Endothelial cell (in vitro differentiated cells): ENCODE data around the gene KDM2A. TPM values are rescaled to one million over a fixed set of nuclear protein-coding genes. Genes with fewer than 3 reads are reported as not detected.

Experiments used
- DNase-seq: peaks from one replicate; pipeline ENCODE4 v3.0.0; 2021; ENCODE audit warnings: low spot score
- H3K27ac Mint-ChIP-seq: one replicate; pipeline ENCODE4 v1.8.0; 2021; ENCODE audit warnings: mixed read lengths, inconsistent platforms; ENCODE audit not compliant: unreplicated experiment
- H3K27me3 Mint-ChIP-seq: one replicate; pipeline ENCODE4 v1.8.0; 2021; ENCODE audit warnings: mild to moderate bottlenecking, moderate library complexity, mixed read lengths, inconsistent platforms; ENCODE audit not compliant: unreplicated experiment
- H3K36me3 Mint-ChIP-seq: one replicate; pipeline ENCODE4 v1.8.0; 2021; ENCODE audit warnings: mild to moderate bottlenecking, low read depth, mixed read lengths, inconsistent platforms; ENCODE audit not compliant: unreplicated experiment
- H3K4me1 Mint-ChIP-seq: one replicate; pipeline ENCODE4 v1.8.0; 2021; ENCODE audit warnings: mild to moderate bottlenecking, mixed read lengths, inconsistent platforms; ENCODE audit not compliant: unreplicated experiment
- H3K4me3 Mint-ChIP-seq: one replicate; pipeline ENCODE4 v1.8.0; 2021; ENCODE audit warnings: mild to moderate bottlenecking, mixed read lengths, inconsistent platforms; ENCODE audit not compliant: unreplicated experiment
- H3K9me3 Mint-ChIP-seq: one replicate; pipeline ENCODE4 v1.8.0; 2021; ENCODE audit warnings: mixed read lengths, inconsistent platforms; ENCODE audit not compliant: unreplicated experiment
- total RNA-seq: library from RNA; stranded (reverse); fragmentation: NEBNext Ultra II Directional; extraction: Animal tissue kit (Norgen Biotek cat#: 25700); gene quantifications from one replicate; pipeline ENCODE4 v1.2.1, GENCODE V29; 2021; ENCODE audit not compliant: unreplicated experiment
- TF ChIP-seq, protein P1 (sequence below): fragments of 200-600 bp; sonication (generic); IDR thresholded peaks from one replicate; pipeline ENCODE4 v1.5.0; 2021; ENCODE audit warnings: antibody characterized with exemption; ENCODE audit not compliant: unreplicated experiment

The KDM2A gene
- total RNA-seq, 1 donor from 2014 or later: 76.9 TPM

DNA sequence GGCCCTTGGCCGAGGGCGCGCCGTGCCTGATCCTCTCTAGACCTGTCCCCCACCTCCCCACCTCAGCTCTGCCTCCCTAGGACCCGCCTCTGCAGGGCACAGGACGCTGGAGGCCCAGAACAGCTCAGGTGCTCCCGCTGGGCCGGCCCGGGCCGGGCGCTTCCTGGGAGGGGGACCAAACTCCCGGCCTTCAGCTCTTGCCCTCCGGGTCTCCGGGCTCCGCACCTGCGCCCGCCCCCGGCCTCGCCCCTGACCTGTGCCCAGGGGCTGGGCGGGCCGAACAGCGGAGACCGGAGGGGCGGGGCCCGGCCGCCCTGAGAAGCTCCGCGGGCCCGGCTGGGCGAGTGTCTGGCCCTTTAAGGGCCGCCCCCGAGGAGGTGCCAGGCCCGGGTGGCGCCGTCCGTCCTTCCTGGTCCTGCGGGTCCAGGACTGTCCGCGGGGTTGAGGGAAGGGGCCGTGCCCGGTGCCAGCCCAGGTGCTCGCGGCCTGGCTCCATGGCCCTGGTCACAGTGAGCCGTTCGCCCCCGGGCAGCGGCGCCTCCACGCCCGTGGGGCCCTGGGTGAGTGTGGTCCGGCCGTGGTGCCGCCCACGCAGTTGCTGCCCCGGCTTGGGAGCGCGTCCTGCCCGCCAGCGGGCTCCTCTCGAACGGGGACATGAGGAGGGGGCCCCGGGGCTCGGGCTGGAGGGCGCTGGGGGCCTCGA lies 184.2 kb downstream of the KDM2A start, which contains the start of gene SSH3:
Gene SSH3, plus strand, starts transcription at position 399 of the 703 bp plus-strand sequence. Its CDS starts 96 bp downstream, at position 495.
- Mint-ChIP-seq H3K9me3 (no peaks in the 10 kb centered on the region), H3K27me3 (peaks cover 24% of the 10 kb centered on the region), H3K4me1 (peaks cover 7% of the 10 kb centered on the region), H3K4me3 (peak within 1 kb of the TSS; percentile 37), H3K27ac (no peak within 1 kb of the TSS), H3K36me3 (peaks cover 5% of the 10 kb centered on the region)
- TF ChIP-seq, protein P1, sequence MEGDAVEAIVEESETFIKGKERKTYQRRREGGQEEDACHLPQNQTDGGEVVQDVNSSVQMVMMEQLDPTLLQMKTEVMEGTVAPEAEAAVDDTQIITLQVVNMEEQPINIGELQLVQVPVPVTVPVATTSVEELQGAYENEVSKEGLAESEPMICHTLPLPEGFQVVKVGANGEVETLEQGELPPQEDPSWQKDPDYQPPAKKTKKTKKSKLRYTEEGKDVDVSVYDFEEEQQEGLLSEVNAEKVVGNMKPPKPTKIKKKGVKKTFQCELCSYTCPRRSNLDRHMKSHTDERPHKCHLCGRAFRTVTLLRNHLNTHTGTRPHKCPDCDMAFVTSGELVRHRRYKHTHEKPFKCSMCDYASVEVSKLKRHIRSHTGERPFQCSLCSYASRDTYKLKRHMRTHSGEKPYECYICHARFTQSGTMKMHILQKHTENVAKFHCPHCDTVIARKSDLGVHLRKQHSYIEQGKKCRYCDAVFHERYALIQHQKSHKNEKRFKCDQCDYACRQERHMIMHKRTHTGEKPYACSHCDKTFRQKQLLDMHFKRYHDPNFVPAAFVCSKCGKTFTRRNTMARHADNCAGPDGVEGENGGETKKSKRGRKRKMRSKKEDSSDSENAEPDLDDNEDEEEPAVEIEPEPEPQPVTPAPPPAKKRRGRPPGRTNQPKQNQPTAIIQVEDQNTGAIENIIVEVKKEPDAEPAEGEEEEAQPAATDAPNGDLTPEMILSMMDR: no peak
- DNase-seq: peak; percentile 49

DNA sequence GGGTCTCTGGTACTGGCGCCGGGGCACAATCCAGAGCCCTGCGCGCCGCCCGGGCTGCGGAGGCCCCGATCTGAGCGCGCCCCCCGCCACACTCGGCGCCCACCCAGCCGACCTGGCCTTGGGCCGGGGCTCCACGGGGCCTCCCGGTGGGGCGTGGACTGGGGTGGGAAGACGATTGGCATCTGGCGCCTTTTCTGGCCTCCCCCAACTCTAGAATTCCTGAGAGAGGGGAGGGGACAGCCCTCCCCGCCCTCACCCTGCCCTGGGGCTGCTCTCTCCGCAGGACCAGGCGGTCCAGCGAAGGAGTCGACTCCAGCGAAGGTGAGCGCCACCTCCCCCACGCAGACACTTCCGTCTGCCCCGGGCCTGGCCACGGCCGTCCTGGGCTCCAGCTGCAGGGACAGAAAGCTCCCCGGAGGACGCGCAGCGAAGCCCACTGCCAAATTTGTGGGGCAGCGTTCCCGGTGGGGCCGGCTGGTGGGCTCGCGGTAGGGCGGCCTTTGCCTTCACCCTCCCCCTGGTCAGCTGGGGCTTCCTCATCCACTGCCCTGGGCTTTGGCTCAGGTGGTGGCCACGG lies 184.9 kb downstream of the KDM2A start:
- Mint-ChIP-seq H3K27me3 (peaks cover 21% of the 10 kb centered on the region), H3K4me1 (peaks cover 7% of the 10 kb centered on the region), H3K4me3 (no peak overlapping the region), H3K36me3 (no peaks in the 10 kb centered on the region), H3K9me3 (no peaks in the 10 kb centered on the region), H3K27ac (no peak overlapping the region)
- DNase-seq: no peak
- TF ChIP-seq, protein P1: no peak

DNA sequence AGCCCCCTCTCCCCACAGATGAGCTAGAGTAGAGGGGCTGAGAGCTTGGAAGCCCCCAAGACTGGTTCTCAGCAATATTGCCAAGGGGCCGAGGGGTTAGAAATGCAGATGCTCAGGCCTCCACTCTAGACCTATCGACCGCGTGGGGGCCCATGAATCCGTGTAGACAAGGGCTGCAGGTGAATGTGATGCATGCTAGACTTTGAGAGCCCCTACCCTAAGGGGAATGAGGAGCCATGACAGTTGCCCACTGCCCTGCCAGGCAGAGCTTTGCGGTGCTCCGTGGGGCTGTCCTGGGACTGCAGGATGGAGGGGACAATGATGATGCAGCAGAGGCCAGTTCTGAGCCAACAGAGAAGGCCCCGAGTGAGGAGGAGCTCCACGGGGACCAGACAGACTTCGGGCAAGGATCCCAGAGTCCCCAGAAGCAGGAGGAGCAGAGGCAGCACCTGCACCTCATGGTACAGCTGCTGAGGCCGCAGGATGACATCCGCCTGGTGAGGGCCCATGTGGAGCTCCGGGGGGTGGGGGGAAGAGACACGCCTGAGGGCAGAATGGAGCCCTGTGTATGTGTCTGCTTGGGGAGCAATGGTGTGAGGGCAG lies 185.5 kb downstream of the KDM2A start:
- no peak overlapping the region for H3K4me3 Mint-ChIP-seq
- H3K27me3 Mint-ChIP-seq: peaks cover 21% of the 10 kb centered on the region
- no peak for DNase-seq
- H3K4me1 Mint-ChIP-seq: peaks cover 7% of the 10 kb centered on the region
- H3K36me3 Mint-ChIP-seq: no peaks in the 10 kb centered on the region
- TF ChIP-seq, protein P1: no peak
- H3K27ac Mint-ChIP-seq: no peak overlapping the region
- no peaks in the 10 kb centered on the region for H3K9me3 Mint-ChIP-seq

DNA sequence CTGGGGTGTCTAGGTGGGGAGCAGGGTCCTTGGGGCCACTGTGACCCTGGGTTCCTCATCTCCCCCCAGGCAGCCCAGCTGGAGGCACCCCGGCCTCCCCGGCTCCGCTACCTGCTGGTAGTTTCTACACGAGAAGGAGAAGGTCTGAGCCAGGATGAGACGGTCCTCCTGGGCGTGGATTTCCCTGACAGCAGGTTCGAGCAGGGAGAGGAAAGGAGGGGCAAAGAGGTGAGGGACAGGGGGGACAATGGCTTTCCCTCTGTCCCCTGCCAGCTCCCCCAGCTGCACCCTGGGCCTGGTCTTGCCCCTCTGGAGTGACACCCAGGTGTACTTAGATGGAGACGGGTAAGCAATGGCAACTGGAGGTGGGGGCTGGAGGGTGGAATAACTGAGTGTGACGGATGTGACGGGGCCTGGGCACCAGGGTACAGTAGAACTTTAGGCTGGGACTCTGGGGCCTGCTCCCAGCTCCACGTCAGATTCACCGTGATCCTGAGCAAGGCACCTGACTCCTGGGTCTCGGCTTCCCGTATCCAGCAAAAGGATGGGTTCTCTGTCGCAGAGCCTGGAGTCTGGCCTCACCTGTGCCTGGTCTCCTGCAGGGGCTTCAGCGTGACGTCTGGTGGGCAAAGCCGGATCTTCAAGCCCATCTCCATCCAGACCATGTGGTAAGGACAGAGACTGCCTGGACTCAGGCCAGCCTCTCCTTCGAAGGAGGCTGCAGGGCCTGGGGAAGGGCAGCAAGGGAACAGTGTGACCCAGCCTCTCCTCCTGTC lies 187.9 kb downstream of the KDM2A start:
- no peak for DNase-seq
- Mint-ChIP-seq H3K36me3 (no peaks in the 10 kb centered on the region), H3K9me3 (no peaks in the 10 kb centered on the region), H3K27me3 (peaks cover 17% of the 10 kb centered on the region), H3K4me3 (no peak overlapping the region), H3K4me1 (peaks cover 7% of the 10 kb centered on the region), H3K27ac (no peak overlapping the region)
- TF ChIP-seq, protein P1: no peak
